T-helper 9 cell (primary cell): ENCODE results near the gene TAB3.

Experiments used
- DNase-seq: peaks from one replicate; pipeline ENCODE4 v3.0.0-alpha.2; 2020
- total RNA-seq, 2 donors: gene quantifications; one replicate each; lab custom pipeline; 2026; lab: John Stamatoyannopoulos, UW

Gene TAB3
- 31.6 to 41.3 reads per million in 2 donors for total RNA-seq

DNA sequence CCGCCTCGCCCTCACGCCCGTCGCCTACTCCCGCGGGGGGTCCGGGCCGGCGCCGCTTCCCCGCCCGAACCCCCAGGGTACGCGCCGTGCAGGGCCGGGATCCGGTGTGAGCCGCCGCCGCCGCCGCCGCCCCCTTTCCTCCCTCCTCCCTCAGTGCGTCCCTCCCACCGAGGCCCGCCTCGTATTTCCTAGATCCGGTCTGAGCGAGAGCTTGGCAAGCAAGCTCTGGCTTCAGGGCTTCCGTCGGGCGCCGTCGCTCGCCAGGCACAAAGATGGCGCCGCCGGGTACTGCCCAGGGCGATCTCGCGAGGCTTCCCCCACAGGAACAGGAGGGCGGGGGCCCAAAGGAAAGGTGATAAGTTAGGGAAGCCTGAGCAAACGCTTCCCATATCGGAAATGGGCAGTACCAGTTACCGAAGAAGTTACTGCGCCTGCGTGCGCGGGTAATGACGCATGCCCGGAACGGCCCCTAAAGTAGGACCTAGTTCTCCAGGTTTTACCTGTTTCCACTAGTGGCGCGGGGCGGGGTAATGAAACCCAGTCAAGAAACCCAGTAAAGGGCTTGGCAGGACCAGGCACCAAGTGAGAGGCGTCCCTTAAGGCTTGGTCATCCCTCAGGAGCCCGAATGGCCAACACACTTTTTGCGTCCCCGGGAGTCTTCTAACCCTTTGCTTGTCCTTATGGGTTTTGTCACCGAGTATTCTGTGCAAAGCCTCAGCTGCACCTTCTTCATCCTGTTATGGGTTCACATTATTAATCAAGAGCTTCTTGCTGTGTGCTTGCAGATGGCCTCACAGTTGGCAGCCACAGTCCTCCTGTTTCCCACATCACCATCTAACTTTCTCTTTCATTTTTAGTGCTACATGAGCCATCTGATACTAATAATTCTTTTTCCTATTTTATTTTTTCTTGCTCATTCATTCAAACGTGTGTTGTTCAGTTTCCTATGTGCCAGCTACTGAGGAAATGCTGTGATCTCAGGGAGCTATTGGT is at the start of gene TAB3:
Gene TAB3 (minus strand): TSS at position 108 of the 994 bp plus-strand sequence. CDS start 29,666 bp downstream, outside the sequence.
- peak; percentile 87 for DNase-seq

DNA sequence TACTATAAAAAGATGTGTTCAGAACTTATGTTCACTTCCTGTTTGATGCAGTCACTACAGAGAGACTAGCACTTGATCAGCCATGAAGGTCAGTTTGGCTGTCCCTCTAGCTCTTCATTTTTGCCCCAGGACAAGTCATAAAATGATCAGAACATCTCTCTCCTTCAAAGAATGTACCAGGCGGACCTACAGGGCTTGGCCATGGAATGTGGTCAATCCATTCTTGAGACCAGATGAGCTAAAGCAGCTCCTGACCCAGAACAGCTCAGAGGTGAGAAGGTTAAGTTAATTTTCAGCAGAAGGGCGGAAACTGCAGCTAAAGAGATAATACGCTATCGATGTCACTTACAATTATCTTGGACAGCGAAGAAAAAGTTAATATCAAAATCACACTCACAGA is 49.2 kb upstream of the TAB3 start:
- DNase-seq, result no peak

GRCh38 chrX:30935985-30936384 is 46.9 kb upstream of the TAB3 start:
- DNase-seq, result no peak

- DNase-seq, result no peak
These were observed 42.9 kb upstream of the TAB3 start for GRCh38 chrX:30931920-30932319.

- no peak for DNase-seq
These were observed 41.6 kb upstream of the TAB3 start for GRCh38 chrX:30930679-30931078.

- no peak for DNase-seq
These were observed 41.1 kb upstream of the TAB3 start for GRCh38 chrX:30930143-30930542.

DNA sequence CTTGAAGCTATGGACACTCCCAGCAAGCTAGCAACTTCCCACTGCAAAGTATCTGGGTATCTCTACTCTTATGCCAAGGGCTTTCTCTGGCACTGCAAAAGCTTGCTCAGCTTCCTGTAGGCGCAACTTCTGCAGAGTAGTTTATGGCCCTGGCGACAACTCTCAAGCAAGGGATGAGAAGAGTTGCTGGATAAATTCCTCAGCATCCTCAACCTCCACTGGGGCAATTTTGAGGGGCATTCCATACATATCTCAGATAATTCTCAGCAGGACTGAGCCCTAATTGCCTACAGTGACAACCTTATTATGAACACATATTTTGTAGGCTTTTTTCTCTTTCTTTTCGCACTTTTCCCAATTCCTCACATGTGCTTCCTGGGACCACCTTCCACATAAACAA is 31.2 kb upstream of the TAB3 start:
- DNase-seq, result no peak

GRCh38 chrX:30918480-30918879 is 29.4 kb upstream of the TAB3 start:
- no peak for DNase-seq

DNA sequence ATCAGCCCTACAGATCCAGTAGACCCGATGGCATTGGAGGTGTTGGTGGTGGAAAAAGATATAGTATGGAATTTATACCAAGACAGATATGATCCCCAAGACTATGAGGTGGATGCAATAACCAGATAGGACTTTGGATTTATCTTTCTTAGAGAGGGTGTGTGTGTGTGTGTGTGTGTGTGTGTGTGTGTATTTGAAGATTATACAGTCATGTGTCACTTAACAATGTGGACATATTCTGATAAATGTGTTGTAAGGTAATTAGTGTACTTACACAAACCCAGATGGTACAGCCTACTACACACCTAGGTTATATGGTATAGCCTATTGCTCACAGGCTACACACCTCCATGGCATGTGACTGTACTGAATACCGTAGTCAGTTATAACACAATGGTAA is 24.4 kb upstream of the TAB3 start:
- no peak for DNase-seq

GRCh38 chrX:30910124-30910860 is 21.2 kb upstream of the TAB3 start:
- DNase-seq, result no peak

DNA sequence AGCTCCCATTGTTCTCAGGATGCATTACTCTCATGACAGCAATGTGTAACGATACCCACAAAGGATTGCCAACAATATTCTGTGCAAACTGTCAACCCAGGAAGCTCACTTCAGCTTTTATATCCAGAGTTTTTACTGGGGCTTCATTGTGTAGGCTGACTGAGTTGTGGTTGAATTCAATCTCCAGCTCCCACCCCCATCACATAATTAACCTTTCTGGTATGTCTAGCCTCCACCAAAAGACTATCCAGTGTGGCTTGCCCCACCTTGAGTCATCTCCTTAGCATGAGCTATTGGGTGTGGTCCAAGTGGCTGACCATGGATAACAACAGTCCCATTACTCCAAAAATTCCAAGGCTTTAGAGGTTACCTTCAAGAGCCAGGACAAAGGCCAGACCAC is 17.7 kb upstream of the TAB3 start:
- DNase-seq, result no peak

DNA sequence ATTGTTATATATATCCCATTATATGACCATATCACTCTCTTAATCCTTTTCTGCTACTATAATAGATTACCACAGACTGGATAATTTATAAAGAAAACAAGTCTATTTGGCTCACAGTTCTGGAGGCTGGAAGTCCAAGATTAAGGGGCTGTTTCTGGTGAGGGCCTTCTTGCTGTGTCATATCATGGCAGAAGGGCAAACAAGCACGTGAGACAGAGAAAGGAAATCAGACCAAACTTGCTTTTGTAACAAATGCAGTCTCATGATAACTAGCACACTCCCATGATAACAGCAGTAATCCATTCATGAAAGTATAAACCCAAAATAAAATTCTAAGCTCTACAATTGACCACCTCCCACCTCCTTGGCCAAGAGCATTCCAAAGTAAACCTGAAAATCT is 16.3 kb upstream of the TAB3 start:
- no peak for DNase-seq

GRCh38 chrX:30904632-30905031 is 15.6 kb upstream of the TAB3 start:
- DNase-seq, result no peak

GRCh38 chrX:30904186-30904585 is 15.1 kb upstream of the TAB3 start:
- no peak for DNase-seq

DNA sequence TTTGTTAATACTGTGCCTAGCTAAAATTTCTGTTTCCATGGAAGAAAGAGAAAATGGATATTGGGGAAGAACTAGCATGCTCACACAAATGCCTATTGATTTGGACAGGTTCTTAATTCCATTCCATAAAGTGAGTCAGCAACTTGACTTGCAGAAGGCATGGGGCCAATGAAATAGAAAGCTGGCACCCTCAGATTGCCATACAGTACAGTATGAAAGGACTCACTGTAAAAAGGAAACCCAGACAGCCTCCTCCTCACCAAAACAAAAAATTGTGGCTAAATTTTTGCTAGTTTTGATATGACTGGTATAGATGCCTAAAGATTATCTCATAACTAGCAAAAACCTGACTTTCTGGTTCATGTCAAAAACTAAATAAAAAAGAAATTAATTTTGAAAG is 11.2 kb upstream of the TAB3 start:
- DNase-seq, result no peak

DNA sequence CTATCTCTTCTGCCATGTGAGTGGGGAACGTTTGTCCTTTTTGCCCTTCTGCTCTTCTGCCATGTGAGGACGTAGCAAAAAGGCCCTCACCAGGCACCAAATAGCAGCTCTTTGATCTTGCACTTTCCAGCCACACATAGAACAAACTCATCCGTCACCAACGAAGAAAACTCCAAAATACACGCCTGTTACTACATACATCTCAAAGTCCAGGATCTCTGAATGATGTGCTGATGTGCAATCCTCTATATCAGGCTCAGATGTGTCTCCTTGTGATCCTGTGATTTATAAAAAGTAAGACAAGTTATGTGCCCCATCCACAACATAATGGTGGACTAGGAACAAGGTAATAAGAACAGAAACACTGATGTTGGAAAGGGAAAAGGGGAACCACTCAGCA is 9.8 kb upstream of the TAB3 start:
- no peak for DNase-seq

DNA sequence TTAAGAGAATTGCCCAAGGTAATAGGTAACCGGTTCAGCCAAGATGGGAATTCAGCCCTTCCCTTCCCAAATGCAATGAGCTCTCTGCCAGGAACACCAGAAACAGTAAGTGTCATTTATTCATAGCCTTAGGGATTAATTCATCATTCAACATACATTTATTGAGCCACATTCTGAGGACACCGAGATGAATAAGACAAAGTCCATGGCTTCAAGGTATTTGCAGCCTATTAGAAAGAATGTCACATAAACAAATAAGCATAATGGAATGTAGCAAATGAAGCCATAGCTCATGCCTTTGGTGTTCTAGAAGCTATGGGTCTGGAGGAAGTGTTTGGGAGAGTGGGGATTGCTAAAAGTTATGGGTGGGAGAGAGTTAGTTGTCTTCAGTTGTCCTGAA is 6.3 kb upstream of the TAB3 start:
- no peak for DNase-seq

GRCh38 chrX:30893206-30893605 is 4.2 kb upstream of the TAB3 start:
- DNase-seq, result no peak

- no peak for DNase-seq
These were observed 3.5 kb upstream of the TAB3 start for GRCh38 chrX:30892591-30892990.

GRCh38 chrX:30888526-30889146 is 418 bp downstream of the TAB3 start:
- no peak for DNase-seq

DNA sequence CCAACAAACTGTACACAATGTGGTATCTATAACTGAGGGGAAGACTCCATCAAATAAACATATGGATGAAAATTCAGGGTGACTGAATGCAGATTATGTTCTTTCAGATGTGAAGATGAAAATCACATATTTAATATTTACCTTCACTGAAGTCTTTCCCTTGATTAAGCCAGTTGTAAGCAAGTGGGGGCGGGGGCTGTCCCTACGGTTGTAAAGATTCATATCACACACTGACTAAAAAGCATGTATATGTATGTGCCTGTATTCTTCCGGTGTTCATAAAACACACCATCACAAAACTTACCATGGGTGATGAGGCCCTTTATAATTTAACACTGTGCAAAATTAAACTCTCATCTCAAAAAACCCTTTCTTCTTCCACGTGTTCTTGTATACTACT is 1.3 kb downstream of the TAB3 start:
- no peak for DNase-seq

- DNase-seq, result no peak
These were observed 1.8 kb downstream of the TAB3 start for GRCh38 chrX:30887288-30887687.

DNA sequence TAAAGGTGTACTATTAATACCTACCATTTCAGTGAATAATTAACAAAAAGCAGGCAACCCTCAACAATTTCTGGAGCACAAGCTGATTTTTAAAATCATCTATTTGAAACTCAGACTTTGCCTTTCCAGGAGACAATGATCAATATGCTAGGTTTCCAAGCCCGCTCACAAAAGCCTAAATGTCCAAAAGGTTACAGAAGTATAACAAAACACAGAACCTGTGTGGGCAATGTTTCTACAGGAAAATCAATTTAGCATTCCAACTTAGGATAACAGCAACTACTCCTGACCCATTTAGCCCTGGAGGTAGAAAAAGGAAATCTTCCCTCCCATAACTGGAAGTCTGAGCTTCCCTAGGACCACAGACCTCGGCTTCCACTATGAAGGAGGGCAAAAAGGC is 3.9 kb downstream of the TAB3 start:
- DNase-seq, result no peak
